BJ (cell line): ENCODE measurements around the gene IZUMO2. TPM values are rescaled to one million over a fixed set of nuclear protein-coding genes. Genes with fewer than 3 reads are reported as not detected.

Experiments
- CTCF ChIA-PET: fragments of 350-600 bp; formaldehyde crosslinking; extraction: SDS; loops from one replicate; lab custom pipeline; 2021; ENCODE audit warnings: antibody characterized with exemption, inconsistent platforms; lab: Yijun Ruan, JAX
- POLR2A ChIA-PET: fragments of 300-600 bp; sonication (Branson Sonifier 250); formaldehyde crosslinking; extraction: SDS; loops from one replicate; lab custom pipeline; 2021; ENCODE audit warnings: antibody characterized with exemption; lab: Charles Lee
- DNase-seq: peaks from one replicate; pipeline ENCODE4 v3.0.0-alpha.2; 2011; ENCODE audit warnings: low read depth
- H3K27me3 ChIP-seq: 2 replicates; pipeline ENCODE4 v1.6.0; 2011; ENCODE audit warnings: low read length; ENCODE audit not compliant: control insufficient read depth, insufficient read depth
- H3K36me3 ChIP-seq: 2 replicates; pipeline ENCODE4 v1.5.1; 2011; ENCODE audit warnings: low read length; ENCODE audit not compliant: control insufficient read depth, insufficient read depth
- H3K4me3 ChIP-seq: 2 replicates; pipeline ENCODE4 v1.5.1; 2011; ENCODE audit warnings: low read depth, mild to moderate bottlenecking, control low read depth, low read length
- polyA plus RNA-seq: library from polyadenylated mRNA; depleted of rRNA; stranded (reverse); fragments of >200 nt; gene quantifications from 2 replicates; pipeline ENCODE4 v1.2.3, GENCODE V29; 2011
- TF ChIP-seq, protein P1 (sequence below): IDR thresholded peaks from 2 replicates; pipeline ENCODE4 v1.5.1; 2011; ENCODE audit warnings: low read depth, mild to moderate bottlenecking, control low read depth, inconsistent platforms, low read length, moderate library complexity; ENCODE audit not compliant: insufficient read depth

Gene IZUMO2
- polyA plus RNA-seq, 1 experiment, result not detected

DNA sequence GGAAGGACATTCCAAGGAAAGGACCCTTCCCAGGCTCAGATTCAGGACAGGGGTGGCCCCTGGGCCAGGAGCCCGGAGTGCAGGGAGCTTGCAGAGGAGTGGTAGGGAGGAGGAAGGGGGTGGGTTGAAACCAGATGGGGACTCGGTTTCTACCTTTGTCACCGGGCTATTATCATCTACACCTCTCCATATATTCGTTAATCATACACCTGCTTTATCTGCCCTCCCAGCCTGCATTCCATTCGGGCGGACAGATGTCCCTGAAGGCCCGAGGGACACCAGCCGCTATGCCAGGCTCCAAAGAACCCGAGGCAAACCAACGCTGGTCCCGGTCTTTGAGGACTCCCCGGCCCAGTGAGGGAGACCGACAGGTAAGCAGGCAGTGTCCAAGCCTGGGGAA is 24.9 kb upstream of the IZUMO2 start:
- ChIA-PET CTCF (no interaction called here), POLR2A (no interaction called here)
- TF ChIP-seq, protein P1, sequence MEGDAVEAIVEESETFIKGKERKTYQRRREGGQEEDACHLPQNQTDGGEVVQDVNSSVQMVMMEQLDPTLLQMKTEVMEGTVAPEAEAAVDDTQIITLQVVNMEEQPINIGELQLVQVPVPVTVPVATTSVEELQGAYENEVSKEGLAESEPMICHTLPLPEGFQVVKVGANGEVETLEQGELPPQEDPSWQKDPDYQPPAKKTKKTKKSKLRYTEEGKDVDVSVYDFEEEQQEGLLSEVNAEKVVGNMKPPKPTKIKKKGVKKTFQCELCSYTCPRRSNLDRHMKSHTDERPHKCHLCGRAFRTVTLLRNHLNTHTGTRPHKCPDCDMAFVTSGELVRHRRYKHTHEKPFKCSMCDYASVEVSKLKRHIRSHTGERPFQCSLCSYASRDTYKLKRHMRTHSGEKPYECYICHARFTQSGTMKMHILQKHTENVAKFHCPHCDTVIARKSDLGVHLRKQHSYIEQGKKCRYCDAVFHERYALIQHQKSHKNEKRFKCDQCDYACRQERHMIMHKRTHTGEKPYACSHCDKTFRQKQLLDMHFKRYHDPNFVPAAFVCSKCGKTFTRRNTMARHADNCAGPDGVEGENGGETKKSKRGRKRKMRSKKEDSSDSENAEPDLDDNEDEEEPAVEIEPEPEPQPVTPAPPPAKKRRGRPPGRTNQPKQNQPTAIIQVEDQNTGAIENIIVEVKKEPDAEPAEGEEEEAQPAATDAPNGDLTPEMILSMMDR, result no peak
- Histone ChIP-seq H3K4me3 (no peak overlapping the region), H3K27me3 (no peaks in the 10 kb centered on the region), H3K36me3 (no peaks in the 10 kb centered on the region)
- no peak for DNase-seq

DNA sequence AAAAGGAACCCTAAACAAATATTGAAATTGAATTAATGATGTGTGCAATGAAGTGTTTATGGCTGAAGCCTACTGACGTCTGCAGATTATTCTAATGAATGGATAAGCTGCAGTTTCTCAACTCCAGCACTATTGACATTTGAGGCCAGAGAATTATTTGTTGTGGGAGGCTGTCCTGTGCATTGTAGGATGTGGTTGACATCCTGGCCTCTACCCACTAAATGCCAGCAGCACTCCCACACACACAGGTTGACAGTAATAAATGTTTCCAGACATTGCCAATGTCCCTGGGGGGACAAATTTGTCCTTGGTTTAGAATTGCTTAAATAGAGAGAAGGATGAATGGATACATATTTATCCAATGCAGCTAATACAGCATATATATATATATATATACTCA is 21.1 kb upstream of the IZUMO2 start:
- ChIA-PET POLR2A (no interaction called here), CTCF (no interaction called here)
- no peaks in the 10 kb centered on the region for H3K27me3 ChIP-seq
- H3K4me3 ChIP-seq, result no peak overlapping the region
- no peaks in the 10 kb centered on the region for H3K36me3 ChIP-seq
- no peak for DNase-seq
- TF ChIP-seq, protein P1, result no peak

DNA sequence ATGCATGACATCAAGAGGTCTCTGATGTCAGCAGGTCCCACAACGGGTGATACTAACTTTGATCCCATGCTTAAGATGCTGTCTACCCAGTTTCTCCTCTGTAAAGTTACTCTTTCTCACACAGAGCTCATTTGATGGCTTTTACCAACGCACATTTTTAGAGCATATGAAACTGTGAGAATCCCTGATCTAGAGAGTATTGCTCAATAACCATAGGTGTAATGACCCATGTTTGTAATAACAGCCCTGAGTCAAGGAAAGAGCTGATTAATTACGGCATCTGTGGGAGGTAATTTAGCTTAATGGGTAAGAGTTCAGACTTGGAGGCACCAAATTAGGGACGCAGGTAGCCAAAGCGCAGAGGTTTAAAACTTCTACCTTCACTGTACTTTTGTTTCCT is 18.0 kb upstream of the IZUMO2 start:
- no peaks in the 10 kb centered on the region for H3K27me3 ChIP-seq
- DNase-seq, result no peak
- ChIA-PET POLR2A (no interaction called here), CTCF (no interaction called here)
- no peak overlapping the region for H3K4me3 ChIP-seq
- H3K36me3 ChIP-seq, result no peaks in the 10 kb centered on the region
- TF ChIP-seq, protein P1, result no peak

DNA sequence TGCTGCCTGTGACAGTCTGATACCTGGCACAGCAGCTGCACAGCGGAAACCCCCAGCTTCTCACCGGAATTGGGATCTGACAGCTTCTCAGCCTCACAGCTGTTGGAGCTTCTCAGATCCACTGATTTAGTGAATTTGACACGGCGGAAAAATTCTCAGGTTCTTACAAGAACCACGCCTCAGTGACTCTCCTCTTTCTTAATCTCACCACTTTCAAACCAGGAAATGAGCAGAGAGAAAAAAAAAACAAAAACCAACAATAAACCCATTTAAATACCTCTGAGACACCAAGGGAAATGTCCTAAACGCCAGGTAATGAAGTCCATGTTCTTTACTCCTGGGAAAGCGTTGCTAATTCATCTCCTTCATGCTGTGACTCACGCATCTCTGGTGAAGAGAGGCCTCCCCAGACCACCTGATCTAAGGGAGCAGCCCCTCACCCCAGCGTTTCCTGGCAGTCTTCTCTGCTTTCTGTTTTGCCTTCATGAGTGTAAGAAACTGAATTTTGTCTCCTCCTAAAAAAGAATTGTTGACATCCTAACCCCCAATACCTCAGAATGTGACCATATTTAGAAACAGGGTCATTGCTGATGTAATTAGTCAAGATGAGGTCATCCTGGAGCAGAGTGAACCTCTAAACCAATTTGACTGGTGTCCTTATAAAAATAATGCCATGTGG is 15.9 kb upstream of the IZUMO2 start:
- no peak overlapping the region for H3K4me3 ChIP-seq
- ChIA-PET CTCF (no interaction called here), POLR2A (no interaction called here)

DNA sequence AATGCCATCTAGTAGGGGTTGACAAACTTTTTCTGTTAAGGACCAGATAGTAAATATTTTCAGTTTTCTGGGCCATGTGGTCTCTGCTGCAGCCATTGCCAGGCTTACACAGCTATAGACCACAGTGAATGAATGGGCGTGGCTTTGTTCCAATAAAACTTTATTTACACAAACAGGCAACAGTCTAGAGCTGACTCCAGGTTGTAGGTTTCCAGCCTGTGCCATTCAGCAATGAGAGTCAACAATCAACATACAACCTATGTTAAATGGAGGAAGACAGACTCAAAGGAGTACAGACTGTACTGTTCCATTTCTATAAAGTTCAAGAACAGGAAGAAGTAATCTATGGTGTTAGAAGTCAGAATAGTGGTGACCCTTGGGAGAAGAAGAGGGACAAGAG is 15.2 kb upstream of the IZUMO2 start:
- TF ChIP-seq, protein P1, result no peak
- CTCF ChIA-PET, result no interaction called here
- no peaks in the 10 kb centered on the region for H3K27me3 ChIP-seq
- no peak for DNase-seq
- POLR2A ChIA-PET, result no interaction called here
- H3K4me3 ChIP-seq, result no peak overlapping the region
- H3K36me3 ChIP-seq, result no peaks in the 10 kb centered on the region

More for the DNA sequence above, 15.9 kb upstream of the IZUMO2 start:
- TF ChIP-seq, protein P1, result no peak
- Histone ChIP-seq H3K36me3 (no peaks in the 10 kb centered on the region), H3K27me3 (no peaks in the 10 kb centered on the region)
- no peak for DNase-seq
